ENCODE results near the gene DARS1.

DNA sequence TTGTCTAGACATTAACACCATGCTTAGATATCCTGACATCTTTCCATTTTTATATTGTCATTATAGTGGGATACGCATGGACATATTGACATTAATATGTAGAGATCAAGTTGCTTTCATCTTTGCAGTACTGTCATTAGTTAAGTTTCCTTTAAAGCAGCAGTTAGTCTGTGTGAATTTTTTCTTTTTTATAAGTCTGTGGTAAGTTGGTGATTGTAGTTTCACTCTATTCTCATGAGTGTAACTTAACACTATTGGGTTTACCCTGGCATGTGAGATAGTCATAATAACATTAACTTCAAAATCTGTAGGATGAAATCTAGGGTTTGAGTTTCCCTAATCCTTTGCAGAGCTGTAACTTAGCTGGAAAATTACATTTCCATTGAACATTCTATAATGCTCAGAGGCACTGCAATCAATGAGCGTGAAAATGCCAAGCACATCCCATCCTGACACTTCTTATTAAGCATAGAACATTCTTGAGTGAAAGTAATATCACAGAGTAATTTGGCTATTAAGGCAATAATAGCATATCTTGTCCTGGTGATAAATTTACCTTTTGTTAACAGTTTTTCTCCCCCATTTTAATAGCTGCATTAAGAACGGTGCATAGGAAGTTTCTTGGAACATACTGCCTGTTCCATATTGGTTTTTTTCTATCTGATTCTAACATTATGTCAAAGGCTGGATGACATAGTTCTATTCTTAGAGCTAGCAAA lies 47.5 kb upstream of the DARS1 start:
- TF ChIP-seq POLR2AphosphoS5 (IDR thresholded peaks at IDR 0.05; ENCODE audit: low read depth, low read length) (no peak), TAF1 (IDR thresholded peaks at IDR 0.05; ENCODE audit: borderline replicate concordance, insufficient read depth, low read length) (no peak)
